GM18909 (cell line): Measurements from ENCODE around the gene CCT7.
"Not testable (repeated sequence)": the region's sequence is repeated elsewhere in the genome, so short reads cannot be mapped to it uniquely, and the experiment has no call there.

Experiments
- ATAC-seq: cut with Tn5 transposase; IDR thresholded peaks from one replicate; pipeline ENCODE4 v1.9.1; 2021; ENCODE audit warnings: mild to moderate bottlenecking; ENCODE audit not compliant: unreplicated experiment, poor library complexity

Gene CCT7

GRCh38 chr2:73254343-73255006, 20.4 kb downstream of the CCT7 start:
- no peak for ATAC-seq

- ATAC-seq: no peak
These were observed 21.0 kb downstream of the CCT7 start for GRCh38 chr2:73255007-73255644.

GRCh38 chr2:73255907-73256617, 22.0 kb downstream of the CCT7 start:
- ATAC-seq: no peak

- ATAC-seq: no peak
These were observed 22.5 kb downstream of the CCT7 start for GRCh38 chr2:73256618-73256922.

- no peak for ATAC-seq
These were observed 22.9 kb downstream of the CCT7 start for GRCh38 chr2:73257021-73257420.

GRCh38 chr2:73257425-73258125, 23.5 kb downstream of the CCT7 start:
- ATAC-seq: no peak

- no peak for ATAC-seq
These were observed 24.2 kb downstream of the CCT7 start for GRCh38 chr2:73258186-73258912.

- ATAC-seq: no peak
These were observed 24.8 kb downstream of the CCT7 start for GRCh38 chr2:73258913-73259215.

GRCh38 chr2:73259276-73259675, 25.2 kb downstream of the CCT7 start:
- ATAC-seq: no peak

- no peak for ATAC-seq
These were observed 25.7 kb downstream of the CCT7 start for GRCh38 chr2:73259704-73260337.

GRCh38 chr2:73260338-73260984, 26.4 kb downstream of the CCT7 start:
- no peak for ATAC-seq

GRCh38 chr2:73262108-73262651, 28.1 kb downstream of the CCT7 start:
- no peak for ATAC-seq

- ATAC-seq: not testable (repeated sequence)
These were observed 28.8 kb downstream of the CCT7 start for GRCh38 chr2:73262691-73263429.

GRCh38 chr2:73263540-73264331, 29.6 kb downstream of the CCT7 start:
- ATAC-seq: no peak

- ATAC-seq: no peak
These were observed 30.2 kb downstream of the CCT7 start for GRCh38 chr2:73264332-73264606.

GRCh38 chr2:73264783-73265182, 30.7 kb downstream of the CCT7 start:
- ATAC-seq: no peak

- ATAC-seq: no peak
These were observed 31.4 kb downstream of the CCT7 start for GRCh38 chr2:73265298-73266060.
